ENCODE results near the gene LIN7C. TPM values are rescaled to one million over a fixed set of nuclear protein-coding genes. Genes with fewer than 3 reads are reported as not detected.

The LIN7C gene
- total and polyA plus RNA-seq, 2 of the 8 experiments (the other 6 are each of a cell fraction or from before 2014, with no cell fraction given): 10.5 to 42.7 TPM

DNA sequence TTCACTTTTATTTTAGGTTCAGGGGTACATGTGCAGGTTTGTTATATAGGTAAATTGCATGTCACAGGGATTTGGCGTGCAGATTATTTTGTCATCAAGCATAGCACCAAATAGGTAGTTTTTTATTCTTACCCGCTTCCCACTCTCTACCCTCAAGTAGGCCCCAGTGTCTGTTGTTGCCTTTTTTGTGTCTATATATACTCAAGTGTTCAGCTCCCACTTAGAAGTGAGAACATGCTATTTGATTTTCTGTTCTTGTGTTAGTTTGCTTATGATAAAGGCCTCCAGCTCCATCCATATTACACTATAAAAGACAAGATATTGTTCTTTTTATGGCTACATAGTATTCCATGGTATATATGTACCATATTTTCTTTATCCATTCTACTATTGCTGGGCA lies 28.5 kb upstream of the LIN7C start:
- no peak for DNase-seq (ENCODE audit: low read depth in 1 of 2, low spot score in 2 of 2)
- no peaks in the 10 kb centered on the region for H3K4me1 ChIP-seq (replicated peaks in 1 of 4; ENCODE audit: control insufficient read depth in 3 of 4, insufficient read depth in 4 of 4, low read length in 3 of 4)
- H2BK120ac ChIP-seq (replicated peaks; ENCODE audit: low read depth, low read length): no peak overlapping the region
- H3K9ac ChIP-seq (replicated peaks in 1 of 4; ENCODE audit: extremely low read depth in 1 of 4, low read depth in 3 of 4, low read length in 3 of 4): no peak overlapping the region
- H2AFZ ChIP-seq (ENCODE audit: low read length): no peak overlapping the region
- H3K14ac ChIP-seq (ENCODE audit: insufficient read length): no peak overlapping the region
- H3K18ac ChIP-seq (ENCODE audit: extremely low read depth, low read length): no peak overlapping the region
- no peak overlapping the region for H3K4ac ChIP-seq (replicated peaks; ENCODE audit: insufficient read length, low read depth, low read length)
- no peak overlapping the region for H2AK5ac ChIP-seq (ENCODE audit: low read depth, low read length)
- FAIRE-seq: no peak
- H2BK12ac ChIP-seq (ENCODE audit: low read depth, low read length): no peak overlapping the region
- H4K91ac ChIP-seq (replicated peaks; ENCODE audit: insufficient read length, low read length): no peak overlapping the region
- H3K23ac ChIP-seq (ENCODE audit: insufficient read length): no peak overlapping the region
- H3K4me3 ChIP-seq (ENCODE audit: extremely low read depth in 1 of 4, insufficient read depth in 2 of 4, low read depth in 3 of 4, low read length in 4 of 4): no peak overlapping the region
- H3K36me3 ChIP-seq (ENCODE audit: control insufficient read depth in 2 of 4, insufficient read depth in 4 of 4, low read length in 3 of 4): no peaks in the 10 kb centered on the region
- no peak overlapping the region for H2BK20ac ChIP-seq (ENCODE audit: low read length)
- H3K27me3 ChIP-seq (replicated peaks in 1 of 4; ENCODE audit: control insufficient read depth in 3 of 4, extremely low read depth in 1 of 4, insufficient read depth in 3 of 4, low read length in 3 of 4): no peaks in the 10 kb centered on the region
- 87% methylated on average over 2 of the region's 2 CpGs; no CpG with 5 or more reads in 1 of the 2 experiments for WGBS, 2 experiments (ENCODE audit: extremely low coverage in 1 of 2, insufficient coverage in 1 of 2, insufficient read length in 1 of 2, insufficient replicate concordance in 2 of 2, low coverage in 1 of 2, low lambda C conversion rate in 2 of 2, missing lambda C conversion rate in 1 of 2)
- H3K9me3 ChIP-seq (ENCODE audit: insufficient read depth in 2 of 2, low read depth in 1 of 2, low read length in 1 of 2): no peaks in the 10 kb centered on the region
- CTCF ChIA-PET (ENCODE audit: partially characterized antibody): interaction anchor here (0.7 to 3.8 kb wide), 4 partner anchors 11 to 212 kb away, joined by 3 to 19 read pairs (median 4); no protein-coding TSS in a partner anchor
- no peak overlapping the region for H3K4me2 ChIP-seq (ENCODE audit: insufficient read depth in 1 of 2, low read depth in 2 of 2, low read length in 2 of 2)
- no peak overlapping the region for H2BK5ac ChIP-seq (ENCODE audit: low read depth, low read length)
- H3K27ac ChIP-seq (ENCODE audit: low read depth, low read length): no peak overlapping the region
- POLR2A ChIA-PET (ENCODE audit: partially characterized antibody): interaction anchor here (0.9 to 1.3 kb wide), 2 partner anchors 76 to 91 kb away, joined by 3 to 4 read pairs; no protein-coding TSS in a partner anchor
- H3K79me2 ChIP-seq (ENCODE audit: control insufficient read depth in 1 of 2, insufficient read depth in 2 of 2, low read length in 2 of 2): no peaks in the 10 kb centered on the region
- no peak overlapping the region for H2BK15ac ChIP-seq (ENCODE audit: low read length)
- no peaks in the 10 kb centered on the region for H3K79me1 ChIP-seq (ENCODE audit: low read depth, low read length)
- no peak overlapping the region for H3K56ac ChIP-seq (replicated peaks; ENCODE audit: insufficient read length, low read depth, low read length)
- 0 out of 2 replicates have a peak, but pooled peaks cover 3% of the 10 kb centered on the region for H3K23me2 ChIP-seq (ENCODE audit: low read depth, low read length)
- no peak overlapping the region for H4K5ac ChIP-seq (ENCODE audit: insufficient read length, low read depth, low read length)
- no peak overlapping the region for H4K8ac ChIP-seq (ENCODE audit: extremely low read depth, insufficient read depth, low read length)
- H4K20me1 ChIP-seq (replicated peaks in 1 of 2; ENCODE audit: control insufficient read depth in 1 of 2, insufficient read depth in 2 of 2, low read length in 2 of 2): no peaks in the 10 kb centered on the region
- TF ChIP-seq ATF2 (IDR thresholded peaks at IDR 0.05; ENCODE audit: low read length) (no peak), CHD1 (IDR thresholded peaks at IDR 0.05; ENCODE audit: low read depth, low read length) (no peak), FOSL1 (IDR thresholded peaks at IDR 0.05; ENCODE audit: insufficient read depth, low read depth, low read length) (no peak), TCF12 (IDR thresholded peaks at IDR 0.05; ENCODE audit: low read depth, low read length) (no peak), JUN (IDR thresholded peaks at IDR 0.05; ENCODE audit: low read depth, low read length) (no peak), ZNF274 (IDR thresholded peaks at IDR 0.05; ENCODE audit: borderline replicate concordance, extremely low read depth, low read length) (no peak), GTF2F1 (IDR thresholded peaks at IDR 0.05; ENCODE audit: borderline replicate concordance, low read depth, low read length) (no peak), BACH1 (IDR thresholded peaks at IDR 0.05; ENCODE audit: low read length) (no peak), SAP30 (IDR thresholded peaks at IDR 0.05; ENCODE audit: insufficient read depth, insufficient replicate concordance, low read length) (no peak), NANOG (IDR thresholded peaks at IDR 0.05; ENCODE audit: insufficient read depth, low read depth, low read length, poor library complexity, severe bottlenecking) (no peak), SP1 (IDR thresholded peaks at IDR 0.05; ENCODE audit: low read depth, low read length) (no peak), HDAC2 (IDR thresholded peaks at IDR 0.05; ENCODE audit: borderline replicate concordance in 1 of 2, low read depth in 2 of 2, low read length in 2 of 2) (no peak)
